Skin epidermis (tissue), 12 donors: ENCODE data around the gene DGUOK.

Source experiments
- H3K27ac ChIP-seq, 21 experiments: fragments of 200-600 bp; sonication (generic) in 11 of 21; one replicate each; pipeline ENCODE4 v1.5.0; 2020; ENCODE audit warnings: mild to moderate bottlenecking in 3 of 21, inconsistent platforms in 2 of 21, moderate library complexity in 2 of 21
- H3K4me3 ChIP-seq, 7 experiments: fragments of 200-600 bp; sonication (generic) in 2 of 7; one replicate each; pipeline ENCODE4 v1.5.0; 2020; ENCODE audit warnings: inconsistent platforms in 2 of 7, mild to moderate bottlenecking in 2 of 7, moderate library complexity in 1 of 7

DGUOK gene

DNA sequence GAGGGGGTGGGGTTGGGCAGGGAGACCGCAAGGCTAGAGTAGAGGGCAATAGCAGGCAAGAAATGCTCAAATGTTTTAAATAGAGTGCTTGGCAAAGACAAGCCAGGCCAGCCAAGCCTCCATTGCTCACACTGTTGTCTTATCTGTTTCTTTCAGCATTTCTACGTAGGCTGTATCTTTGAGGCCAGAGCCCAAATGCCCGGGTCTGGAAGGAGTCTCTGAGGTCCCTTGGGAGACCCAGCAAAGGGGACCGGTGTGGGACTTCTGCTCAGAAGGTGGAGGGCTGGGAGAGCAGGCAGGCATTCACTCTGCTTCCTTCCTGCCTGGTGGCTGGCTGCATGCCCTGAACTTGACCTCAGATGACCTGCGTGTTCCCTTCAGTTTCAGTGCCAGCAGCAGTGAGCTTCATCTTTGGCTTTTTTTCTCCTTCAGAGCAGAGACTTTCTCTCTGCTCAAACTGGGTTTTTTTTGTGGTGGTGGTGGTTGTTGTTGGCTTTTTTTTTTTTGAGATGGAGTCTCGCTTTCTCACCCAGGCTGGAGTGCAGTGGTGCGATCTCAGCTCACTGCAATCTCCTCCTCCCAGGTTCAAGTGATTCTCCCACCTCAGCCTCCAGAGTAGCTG is 44.3 kb downstream of the DGUOK start:
- Histone ChIP-seq H3K27ac (peak overlapping the region in 11 of 21 experiments; percentile 2 to 63 (median 38)), H3K4me3 (no peak overlapping the region)

DNA sequence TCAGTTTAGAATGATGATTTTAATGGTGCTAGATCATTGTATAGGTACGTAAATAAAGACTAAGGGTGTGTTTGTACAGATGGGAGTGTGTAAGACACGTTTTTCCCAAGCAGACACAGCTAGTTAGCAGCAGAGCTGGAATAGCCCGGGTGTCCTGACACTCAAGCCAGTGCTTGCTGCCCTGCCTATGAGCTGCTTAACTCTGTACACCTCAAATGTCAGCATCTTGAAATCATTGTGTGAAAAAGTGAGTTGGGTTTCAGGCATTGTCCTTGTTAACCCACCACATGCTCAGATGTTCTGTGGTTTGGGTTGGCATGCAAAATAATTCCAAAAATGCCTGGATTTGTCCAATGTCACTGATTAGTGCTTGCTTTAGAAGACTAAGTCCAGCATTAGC is 45.0 kb downstream of the DGUOK start:
- Histone ChIP-seq H3K27ac (no peak overlapping the region), H3K4me3 (no peak overlapping the region)

DNA sequence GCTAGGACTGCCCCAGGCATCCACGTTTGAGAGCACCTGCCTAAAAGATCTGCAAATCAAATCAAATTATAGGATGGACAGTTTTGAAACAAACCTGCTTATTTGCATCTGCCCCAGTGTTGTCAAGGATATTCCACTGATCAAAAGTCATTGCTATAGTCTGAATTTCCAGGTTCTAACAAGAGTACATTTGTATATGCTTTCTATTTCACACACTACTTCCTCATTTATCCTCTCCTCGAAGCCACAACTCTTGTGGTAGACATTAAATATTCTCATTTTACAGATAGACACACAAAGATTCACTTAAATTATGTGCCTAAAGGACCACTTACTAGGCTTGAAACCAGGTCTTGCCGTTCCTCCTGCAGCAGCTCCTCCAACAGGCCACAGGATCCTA is 46.2 kb downstream of the DGUOK start:
- H3K27ac ChIP-seq, result no peak overlapping the region
- H3K4me3 ChIP-seq, result no peak overlapping the region

DNA sequence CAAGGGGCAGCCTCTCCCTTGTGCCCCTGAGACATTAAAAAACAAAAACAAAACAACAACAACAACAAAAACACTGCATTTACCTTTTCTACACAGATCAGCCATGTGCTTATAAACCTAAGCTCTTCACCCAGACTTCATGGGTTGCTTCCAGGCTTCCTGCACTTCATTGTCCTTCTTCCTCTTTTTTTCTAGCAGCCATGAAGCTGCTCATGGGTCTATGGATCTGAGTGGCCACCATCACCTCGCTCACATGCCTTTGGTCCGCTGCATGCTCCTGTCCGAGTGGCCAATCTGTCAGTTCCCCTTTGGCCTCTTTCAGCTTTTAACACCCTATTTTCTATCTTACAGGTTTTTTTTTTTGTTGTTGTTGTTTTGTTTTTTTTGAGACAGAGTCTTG is 49.1 kb downstream of the DGUOK start:
- H3K27ac ChIP-seq, result no peak overlapping the region
- H3K4me3 ChIP-seq, result no peak overlapping the region

DNA sequence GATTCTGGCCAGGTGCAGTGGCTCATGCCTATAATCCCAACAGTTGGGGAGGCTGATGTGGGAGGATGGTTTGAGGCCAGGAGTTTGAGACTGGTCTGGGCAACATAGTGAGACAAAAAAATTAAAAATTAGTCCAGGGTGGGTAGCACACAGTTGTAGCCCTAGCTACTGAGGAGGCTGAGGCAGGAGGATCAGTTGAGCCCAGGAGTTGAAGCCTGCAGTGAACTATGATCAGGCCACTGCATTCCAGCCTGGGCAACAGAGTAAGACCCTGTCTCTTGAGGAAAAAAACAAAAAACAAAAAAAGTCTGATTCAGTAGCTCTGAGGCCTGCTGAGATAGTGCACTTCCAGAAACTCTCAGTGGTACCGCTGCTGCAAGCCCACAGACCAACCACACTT is 50.1 kb downstream of the DGUOK start:
- Histone ChIP-seq H3K4me3 (no peak overlapping the region), H3K27ac (no peak overlapping the region)

DNA sequence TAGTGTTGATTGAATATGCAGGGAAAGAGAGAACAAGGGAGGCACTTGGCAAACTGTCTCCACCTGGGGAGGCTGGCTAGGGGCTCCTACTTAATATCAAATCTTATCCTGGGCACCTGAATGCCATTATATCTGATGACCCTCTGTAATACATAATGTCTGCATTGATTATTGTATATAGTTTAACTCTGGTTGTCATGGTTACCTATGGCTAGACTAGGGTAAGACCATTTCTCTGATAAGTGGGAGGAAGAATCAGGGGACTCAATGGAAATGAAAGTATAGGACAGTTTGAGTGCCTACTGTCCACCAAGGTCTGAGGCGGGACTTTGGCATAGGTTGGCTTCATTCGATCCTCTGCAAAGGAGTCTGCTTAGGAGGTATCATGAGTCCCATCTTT is 50.8 kb downstream of the DGUOK start:
- Histone ChIP-seq H3K27ac (no peak overlapping the region), H3K4me3 (no peak overlapping the region)

DNA sequence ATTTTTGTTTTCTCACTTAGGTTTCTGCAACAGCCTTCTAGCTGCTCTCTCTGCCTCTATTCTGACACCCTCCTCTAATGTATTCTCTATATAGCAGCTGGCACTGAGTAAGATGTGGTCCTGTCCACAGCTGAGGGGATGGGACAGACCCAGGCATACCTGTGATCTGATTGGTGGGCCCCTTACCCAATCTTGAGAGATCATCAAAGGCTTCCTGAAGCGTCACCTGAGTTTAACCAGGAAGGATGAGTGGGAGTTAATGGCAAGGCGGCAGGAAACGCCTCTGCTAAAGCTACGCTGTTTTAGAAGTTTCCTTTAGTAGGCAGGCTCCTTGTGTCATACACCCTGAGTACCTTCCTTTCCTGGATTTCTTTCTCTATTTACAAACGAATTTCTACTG is 52.3 kb downstream of the DGUOK start:
- H3K27ac ChIP-seq, result peak overlapping the region in 8 of 21 experiments; percentile 5 to 58 (median 23)
- no peak overlapping the region for H3K4me3 ChIP-seq

DNA sequence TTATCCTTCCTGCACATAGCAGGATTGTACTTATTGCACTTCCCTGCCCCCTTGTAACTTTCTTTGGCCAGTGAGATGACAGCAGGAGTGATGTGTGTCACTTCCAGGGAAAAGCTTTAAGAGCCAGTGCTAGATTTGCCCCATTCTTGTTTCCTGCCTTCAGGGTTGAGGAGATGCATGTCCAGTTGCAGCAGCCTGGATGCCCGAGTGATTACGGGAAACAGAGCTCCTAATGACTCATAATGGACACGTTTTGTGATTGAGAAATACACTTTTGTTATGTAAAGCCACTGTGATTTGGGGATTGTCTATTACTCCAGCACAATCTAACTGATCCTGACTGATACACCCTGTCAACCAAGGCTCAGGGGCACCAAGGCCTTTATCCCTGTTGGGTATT is 53.0 kb downstream of the DGUOK start:
- no peak overlapping the region for H3K4me3 ChIP-seq
- H3K27ac ChIP-seq, result peak overlapping the region in 8 of 21 experiments; percentile 5 to 58 (median 23)

DNA sequence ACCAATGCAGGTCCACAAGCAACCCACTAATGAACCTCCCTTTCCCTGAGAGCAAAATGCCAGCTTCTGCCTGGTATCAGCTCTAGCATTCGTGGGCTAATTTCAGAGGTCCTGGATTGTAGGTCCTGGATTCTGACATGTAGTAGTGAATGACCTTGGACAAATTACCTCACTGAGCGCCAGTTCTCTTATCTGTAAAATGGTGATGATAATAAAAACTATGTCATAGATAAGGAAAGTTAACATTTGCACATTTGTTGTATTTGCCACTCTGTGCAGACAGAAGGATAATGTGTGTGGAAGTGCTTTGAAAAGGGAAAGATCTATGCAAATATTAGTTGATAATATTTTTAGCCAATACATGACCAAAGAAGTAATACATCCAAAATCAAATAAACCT is 53.9 kb downstream of the DGUOK start:
- Histone ChIP-seq H3K4me3 (peak overlapping the region in 5 of 7 experiments; percentile 8 to 33 (median 26)), H3K27ac (peak overlapping the region in 4 of 21 experiments; percentile 66 to 98 (median 84))

DNA sequence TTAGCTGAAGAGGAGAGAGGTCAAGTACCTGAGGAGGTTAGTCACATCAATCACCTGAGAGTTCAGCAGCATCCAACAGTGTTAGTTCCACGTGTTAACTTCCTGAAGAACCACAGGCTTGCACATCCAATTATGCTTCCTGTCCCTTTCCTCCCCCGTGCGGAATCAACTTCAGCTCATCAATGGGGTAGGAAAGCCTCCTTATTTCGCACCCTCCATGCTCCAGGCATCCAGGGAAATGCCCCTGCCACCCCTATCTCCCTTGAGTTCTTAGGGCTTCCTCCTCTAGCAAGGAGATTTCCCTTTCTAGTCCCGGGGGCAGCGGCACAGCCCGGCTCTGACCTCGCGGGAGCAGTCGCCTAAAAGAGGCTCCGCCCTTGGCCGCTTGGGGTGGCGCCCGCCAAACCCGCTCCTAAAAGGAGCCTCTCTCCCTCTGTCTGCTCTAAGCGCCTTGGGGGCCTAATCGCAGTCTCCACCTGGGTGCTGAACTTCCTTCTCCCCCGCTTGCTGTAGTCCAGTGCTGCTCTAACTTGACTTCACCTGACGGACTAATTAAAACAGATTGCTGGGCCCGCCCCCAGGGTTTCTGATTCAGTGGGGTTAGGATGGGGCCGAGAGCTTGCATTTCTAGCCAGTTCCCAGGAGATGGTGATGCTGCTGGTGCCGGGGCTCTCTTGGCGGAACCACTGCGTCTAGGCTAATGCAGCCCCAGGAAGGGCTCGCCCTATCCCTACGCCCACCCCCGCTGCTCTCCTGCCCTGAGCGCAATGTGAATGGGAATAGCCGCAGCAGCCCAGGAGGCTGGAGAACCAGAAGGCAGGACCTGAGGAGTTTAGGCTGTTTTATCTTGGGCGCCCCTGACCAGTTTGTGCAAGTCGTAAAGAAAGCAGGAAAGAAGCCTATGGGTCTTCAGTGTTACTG is 54.7 kb downstream of the DGUOK start:
- Histone ChIP-seq H3K4me3 (peak overlapping the region; percentile 8 to 33 (median 26)), H3K27ac (peak overlapping the region in 17 of 21 experiments; percentile 16 to 98 (median 67))

DNA sequence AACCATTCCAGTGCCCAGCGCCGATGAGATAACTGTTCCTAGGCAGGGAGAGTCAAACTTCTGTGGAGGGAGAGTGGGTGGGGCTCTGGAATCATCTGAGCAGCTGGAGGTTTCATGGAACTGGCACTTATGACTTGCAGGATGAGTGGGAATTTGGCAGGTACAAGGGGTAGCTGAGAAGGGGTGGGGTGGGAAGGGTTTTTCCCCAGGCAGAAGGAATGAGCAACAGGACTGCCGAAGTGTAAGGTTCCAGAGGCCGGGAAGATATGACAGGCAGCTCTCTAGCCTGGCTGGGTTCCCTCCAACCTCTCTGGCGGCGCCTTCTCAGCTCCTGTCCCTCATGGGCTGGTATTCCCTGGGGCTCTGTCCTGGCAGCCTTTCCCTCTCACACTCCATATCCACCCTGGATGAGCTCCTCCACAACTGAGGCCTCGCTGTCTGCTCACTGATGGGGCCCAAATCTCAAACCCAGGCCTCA is 55.5 kb downstream of the DGUOK start:
- H3K27ac ChIP-seq, result peak overlapping the region in 20 of 21 experiments; percentile 22 to 99 (median 90)
- H3K4me3 ChIP-seq, result peak overlapping the region in 1 of 7 experiments; percentile 30

DNA sequence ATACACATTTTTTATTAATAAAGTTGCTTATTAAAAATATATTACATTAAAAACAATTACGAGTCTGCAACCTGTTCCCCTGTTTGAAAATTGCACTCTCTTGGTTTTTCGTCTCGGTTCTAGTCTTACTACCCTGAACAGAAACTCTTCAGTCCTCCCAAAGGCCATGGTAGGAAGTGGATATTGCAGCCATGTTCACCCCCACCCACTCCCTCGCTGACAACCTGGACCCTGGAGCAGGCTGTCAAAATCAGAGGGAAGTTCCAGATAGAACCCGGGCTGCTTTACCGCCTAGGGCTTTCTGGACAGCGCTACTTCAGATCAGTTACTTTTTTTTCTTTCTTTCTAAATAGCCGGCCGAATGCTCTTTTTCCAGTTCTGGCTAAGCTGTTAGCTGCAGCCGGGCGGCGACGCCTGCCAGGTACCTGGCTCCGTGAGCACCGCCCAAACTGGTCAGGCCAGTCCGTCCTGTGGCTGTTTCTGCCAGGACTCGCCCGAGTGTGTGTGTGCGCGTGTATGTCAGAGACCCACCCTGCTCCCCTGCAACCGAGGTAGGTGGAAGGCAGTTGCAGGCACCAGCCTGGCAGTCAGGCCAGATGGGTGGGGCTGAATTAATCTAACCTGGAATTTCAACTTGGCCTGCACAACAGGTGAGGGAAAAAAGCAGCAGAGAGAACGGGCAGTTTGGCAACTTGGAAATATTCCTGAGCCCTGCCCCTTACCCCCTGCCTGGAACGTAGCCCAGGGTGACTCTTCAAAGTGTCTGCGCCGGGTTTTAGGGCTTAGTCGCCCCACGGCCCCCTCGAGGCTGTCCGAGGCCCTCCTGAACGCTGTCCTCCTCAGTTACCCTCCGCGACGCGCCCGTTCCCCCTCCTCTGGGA is 56.9 kb downstream of the DGUOK start:
- Histone ChIP-seq H3K4me3 (peak overlapping the region; percentile 38 to 71 (median 49)), H3K27ac (peak overlapping the region; percentile 83 to 99 (median 93))

DNA sequence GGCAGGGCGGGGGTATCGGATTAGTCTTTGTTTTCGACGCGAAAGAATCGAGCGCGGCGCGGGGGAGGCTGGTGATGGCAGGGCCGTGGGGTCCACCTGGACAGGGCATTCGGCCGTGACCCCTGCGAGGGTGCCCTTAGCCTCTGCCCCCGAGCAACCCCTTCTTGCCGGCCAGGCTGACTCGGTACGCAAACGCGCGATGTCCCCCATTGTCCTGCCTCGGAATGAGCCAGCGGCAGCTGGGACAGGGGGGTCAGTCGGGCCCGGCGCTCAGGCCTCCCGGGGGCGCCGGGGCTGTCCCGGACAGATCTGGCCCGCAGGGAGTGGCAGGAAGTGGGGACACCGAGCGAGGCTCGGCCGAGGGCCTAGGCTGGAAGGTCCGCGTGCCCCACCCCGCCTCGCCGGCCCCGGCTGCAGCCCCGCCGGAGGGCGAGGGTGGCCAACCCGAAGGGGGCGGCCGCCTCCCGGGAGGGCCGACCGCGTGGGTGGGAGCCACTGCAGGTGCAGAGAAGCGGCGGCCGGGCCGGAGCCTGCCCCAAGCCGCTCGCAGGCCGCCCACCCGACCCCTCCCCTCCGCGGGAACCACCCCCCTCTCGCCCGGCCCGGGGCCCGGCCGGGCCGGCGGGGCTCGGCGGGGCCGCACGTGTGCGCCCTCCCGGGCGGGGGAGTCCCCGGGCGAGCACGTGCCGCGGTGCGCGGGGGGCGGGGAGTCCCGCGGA is 57.7 kb downstream of the DGUOK start, which contains the start of gene TET3:
Gene TET3, plus strand, starts transcription at position 708 of the 719 bp plus-strand sequence. CDS start 1,494 bp downstream, outside the sequence.
- peak within 1 kb of the TSS; percentile 83 to 99 (median 93) for H3K27ac ChIP-seq
- H3K4me3 ChIP-seq, result peak within 1 kb of the TSS; percentile 38 to 71 (median 49)

DNA sequence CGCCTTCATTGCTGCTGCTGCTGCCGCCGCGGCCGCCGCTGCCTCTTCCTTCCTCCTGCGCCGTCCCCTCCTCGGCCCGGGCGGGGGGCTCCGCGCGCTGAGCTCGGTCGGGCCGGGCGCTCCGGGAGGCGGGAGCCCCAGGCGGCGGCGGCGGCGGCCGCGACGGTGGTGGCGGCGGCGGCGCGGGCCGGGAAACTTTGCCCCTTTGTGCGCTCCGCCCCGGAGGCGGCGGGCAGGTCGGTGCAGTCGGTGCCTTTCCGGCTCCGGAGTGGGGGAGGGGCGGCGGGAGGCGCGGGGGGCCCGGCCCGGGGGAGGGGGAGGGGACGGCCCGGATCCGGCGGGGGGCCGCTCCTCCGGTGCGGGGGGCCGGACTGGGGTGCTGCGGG is 58.2 kb downstream of the DGUOK start:
- Histone ChIP-seq H3K4me3 (peak overlapping the region; percentile 38 to 71 (median 49)), H3K27ac (peak overlapping the region in 20 of 21 experiments; percentile 83 to 99 (median 94))

DNA sequence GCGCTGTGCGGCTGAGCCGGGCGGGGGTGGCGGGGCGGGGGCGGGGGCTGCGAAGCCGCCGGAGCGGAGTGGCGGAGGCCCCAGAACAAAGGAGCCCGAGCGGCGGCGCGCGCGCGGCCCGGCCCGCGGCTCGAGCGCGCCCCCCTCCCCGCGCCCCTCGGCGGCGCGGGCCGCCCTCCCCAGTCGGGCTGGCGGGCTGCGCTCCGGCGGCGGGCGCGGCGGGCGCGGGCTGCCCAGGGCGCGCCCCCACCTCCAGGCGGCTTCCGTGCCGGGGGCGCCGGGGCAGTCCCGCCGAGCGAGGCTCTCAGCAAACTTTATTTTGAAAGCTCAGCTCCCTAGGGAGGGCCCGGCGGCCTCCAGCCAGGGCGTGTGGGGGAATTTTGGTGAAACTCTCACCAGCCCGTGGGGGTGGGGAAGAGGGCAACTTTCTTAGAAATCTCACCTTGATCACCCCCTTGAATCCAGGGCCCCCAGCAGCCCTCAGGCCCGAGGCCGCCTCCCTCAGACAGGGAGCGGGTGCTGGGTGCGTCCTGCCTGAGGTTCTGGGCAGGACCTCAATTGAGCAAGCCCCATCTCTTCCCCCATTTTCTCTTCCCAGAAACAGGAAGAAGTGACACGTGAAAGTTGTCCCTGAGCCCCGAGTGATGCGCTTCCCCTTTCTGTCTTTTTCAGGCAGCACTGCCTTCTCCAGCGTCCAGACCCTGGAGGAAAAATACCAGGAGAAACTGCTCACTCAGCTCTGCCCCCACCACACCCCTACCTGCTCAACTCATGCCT is 58.8 kb downstream of the DGUOK start:
- Histone ChIP-seq H3K4me3 (peak overlapping the region; percentile 38 to 71 (median 49)), H3K27ac (peak overlapping the region; percentile 81 to 99 (median 93))

DNA sequence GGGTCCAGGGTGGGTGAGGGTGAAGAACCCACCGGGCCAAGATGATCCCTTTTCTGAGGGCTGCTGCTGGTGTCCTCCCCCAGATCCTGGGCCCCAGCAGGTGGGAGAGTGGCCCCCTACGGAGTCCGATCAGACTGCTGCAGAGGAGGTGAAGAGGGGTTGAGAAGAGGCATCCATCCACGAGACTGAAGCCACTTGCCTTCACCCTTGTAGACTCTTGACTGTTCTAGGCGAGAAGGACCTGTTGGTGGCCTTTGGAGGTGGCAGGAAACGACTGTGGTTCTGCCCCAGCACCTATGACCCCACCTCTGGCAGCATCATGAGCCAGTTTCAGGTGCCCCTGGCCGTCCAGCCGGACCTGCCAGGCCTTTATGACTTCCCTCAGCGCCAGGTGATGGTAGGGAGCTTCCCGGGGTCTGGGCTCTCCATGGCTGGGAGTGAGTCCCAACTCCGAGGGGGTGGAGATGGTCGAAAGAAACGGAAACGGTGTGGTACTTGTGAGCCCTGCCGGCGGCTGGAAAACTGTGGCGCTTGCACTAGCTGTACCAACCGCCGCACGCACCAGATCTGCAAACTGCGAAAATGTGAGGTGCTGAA is 59.5 kb downstream of the DGUOK start:
- peak overlapping the region in 20 of 21 experiments; percentile 2 to 98 (median 84) for H3K27ac ChIP-seq
- peak overlapping the region; percentile 29 to 71 (median 46) for H3K4me3 ChIP-seq

DNA sequence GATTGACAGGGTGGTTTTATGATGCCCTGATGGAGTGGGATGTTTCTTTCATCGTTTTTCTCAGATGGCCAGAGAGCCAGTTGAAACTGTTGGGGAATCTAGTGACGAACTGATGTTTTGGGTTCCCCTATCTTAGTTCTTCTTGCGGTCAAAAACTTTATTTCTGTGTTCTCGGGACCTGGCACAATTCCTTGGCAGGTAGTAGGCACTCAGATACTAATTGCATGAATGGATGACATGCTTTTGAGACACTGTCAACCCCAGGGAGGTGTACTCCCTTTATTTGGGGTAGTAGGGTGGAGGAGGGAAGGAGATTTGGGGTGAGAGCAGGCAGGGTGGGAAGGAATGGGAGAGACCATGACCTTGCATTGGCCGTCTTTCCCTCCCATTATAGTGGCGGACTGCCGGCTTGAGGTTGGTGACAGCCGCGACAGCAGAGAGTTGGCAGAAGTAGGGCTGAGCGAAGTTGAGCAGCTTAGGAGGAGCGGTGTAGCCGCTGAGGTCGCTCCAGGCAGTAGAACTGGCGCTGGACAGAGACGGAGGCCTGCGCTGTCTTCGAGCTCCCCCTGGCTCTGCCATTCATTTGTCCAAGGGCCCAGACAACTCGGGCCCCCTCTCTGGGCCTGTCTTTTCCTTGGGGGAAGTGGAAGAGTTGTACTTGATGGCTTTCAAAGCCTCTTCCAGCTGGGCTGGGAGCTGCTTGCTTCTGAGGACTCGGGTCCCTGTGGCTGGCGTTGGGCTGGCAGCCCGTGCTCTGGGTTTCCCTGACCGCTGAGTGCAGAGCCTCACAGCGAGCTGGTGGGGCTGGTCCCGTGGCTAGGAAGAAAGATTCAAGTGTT is 60.6 kb downstream of the DGUOK start:
- peak overlapping the region; percentile 25 to 71 (median 45) for H3K4me3 ChIP-seq
- peak overlapping the region in 12 of 21 experiments; percentile 5 to 98 (median 47) for H3K27ac ChIP-seq
